Kidney (tissue), 14 donors: ENCODE data around the gene OGG1. TPM values are rescaled to one million over a fixed set of nuclear protein-coding genes. Genes with fewer than 3 reads are reported as not detected.

Experiments
- DNase-seq, 5 donors: peaks; one replicate each; pipeline ENCODE4 v3.0.0-alpha.2; 2013 to 2020
- FAIRE-seq: peaks from 2 replicates; lab custom pipeline; 2012; peaks lifted over from hg19 to GRCh38; lab: Jason Lieb, UNC
- H3K27ac ChIP-seq, 2 donors: one replicate each; pipeline ENCODE4 v1.7.0; 2013; ENCODE audit warnings: low read depth in 2 of 2, low read length in 2 of 2, inconsistent platforms in 1 of 2
- H3K27me3 ChIP-seq: one replicate; pipeline ENCODE4 v1.7.1; 2013; ENCODE audit warnings: low read length, inconsistent platforms; ENCODE audit not compliant: control insufficient read depth, insufficient read depth
- H3K36me3 ChIP-seq, 3 donors: one replicate each; pipeline versions ENCODE4 v1.7.0 to v1.7.1; 2013; ENCODE audit warnings: low read length in 3 of 3, control low read depth in 1 of 3, inconsistent platforms in 1 of 3; ENCODE audit not compliant: insufficient read depth in 3 of 3, control insufficient read depth in 2 of 3
- H3K4me1 ChIP-seq, 3 donors: one replicate each; pipeline versions ENCODE4 v1.7.0 to v1.7.1; 2013; ENCODE audit warnings: low read length in 3 of 3, inconsistent platforms in 1 of 3, low read depth in 1 of 3; ENCODE audit not compliant: control insufficient read depth in 2 of 3, insufficient read depth in 2 of 3
- H3K4me3 ChIP-seq, 3 donors: one replicate each; pipeline versions ENCODE4 v1.7.0 to v1.8.1; 2013; ENCODE audit warnings: low read length in 3 of 3, control low read depth in 1 of 3, inconsistent platforms in 1 of 3
- H3K9ac ChIP-seq, 3 donors: one replicate each; pipeline versions ENCODE4 v1.7.0 to v1.7.1; 2013; ENCODE audit warnings: low read length in 3 of 3, control low read depth in 1 of 3, inconsistent platforms in 1 of 3
- H3K9me3 ChIP-seq, 3 donors: one replicate each; pipeline versions ENCODE4 v1.7.0 to v1.7.1; 2013; ENCODE audit warnings: low read length in 3 of 3, control low read depth in 1 of 3, inconsistent platforms in 1 of 3; ENCODE audit not compliant: control insufficient read depth in 2 of 3, insufficient read depth in 1 of 3
- CTCF ChIP-seq: IDR thresholded peaks from 3 replicates; pipeline ENCODE4 v1.5.1; 2012; ENCODE audit warnings: mild to moderate bottlenecking, moderate library complexity, borderline replicate concordance; ENCODE audit not compliant: insufficient read depth; ENCODE audit errors: extremely low read depth
- intact Hi-C: fragments of 100-400 bp; cut with DNase I; formaldehyde crosslinking; loops from one replicate; pipeline ENCODE4 v1.11.1; 2022
- polyA plus RNA-seq: library from polyadenylated mRNA; stranded (reverse); fragments of 350-450 nt; fragmentation: Illumina TruSeq; extraction: RNeasy Lipid Tissue Mini Kit (QIAGEN cat#74804); gene quantifications from one replicate; pipeline ENCODE4 v1.2.3, GENCODE V29; 2014; ENCODE audit warnings: low read depth, low replicate concordance; ENCODE audit not compliant: insufficient read depth
- total RNA-seq: library from RNA; stranded (reverse); fragmentation: NEBNext Ultra II Directional; extraction: Animal tissue kit (Norgen Biotek cat#: 25700); gene quantifications from one replicate; pipeline ENCODE4 v1.2.1, GENCODE V29; 2021
- donor health status: control.
- donor health status: control.
- donor health status: control.
- donor health status: control.
- donor health status: control.
- donor health status: DM: yes; HTN: yes; CAD: no.
- donor health status: Normal renal cell carcinoma (clear cell type).

The OGG1 gene
- total and polyA plus RNA-seq, 2 donors from 2014 or later, result 31.1 to 51.6 TPM

DNA sequence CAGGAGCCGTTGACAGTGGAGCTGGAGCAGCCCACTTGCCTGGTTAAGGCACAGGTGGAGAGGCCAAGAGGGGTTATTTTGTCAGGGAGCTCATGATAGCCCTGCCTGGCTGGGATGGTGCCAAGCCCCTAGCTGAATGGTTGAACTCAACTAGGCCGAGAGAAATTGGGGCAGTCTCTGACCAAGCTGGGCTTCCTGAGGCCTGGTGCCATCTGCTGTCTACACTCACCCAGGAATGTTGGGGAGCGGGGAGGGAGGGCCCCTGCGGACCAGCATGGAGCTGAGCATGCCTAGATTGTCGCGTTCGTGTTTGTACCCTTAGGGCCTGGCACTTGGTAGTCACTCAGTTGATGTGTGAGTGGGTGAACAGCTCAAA lies 17.0 kb upstream of the OGG1 start:
- H3K4me1 ChIP-seq, result peaks cover 0 to 16% (median 9%) of the 10 kb centered on the region in 3 donors
- peaks cover 0 to 22% (median 17%) of the 10 kb centered on the region in 3 donors for H3K36me3 ChIP-seq
- H3K4me3 ChIP-seq, result peak overlapping the region; percentile 51 to 80 (median 77)
- intact Hi-C loops, result no loop called here
- H3K27me3 ChIP-seq, result no peaks in the 10 kb centered on the region
- TF ChIP-seq CTCF, result no peak
- H3K9me3 ChIP-seq, result no peaks in the 10 kb centered on the region
- no peak overlapping the region for H3K27ac ChIP-seq
- FAIRE-seq, result no peak
- peak overlapping the region; percentile 16 to 85 (median 37) for H3K9ac ChIP-seq
- DNase-seq, result peak in 1 of 5 donors; percentile 45

DNA sequence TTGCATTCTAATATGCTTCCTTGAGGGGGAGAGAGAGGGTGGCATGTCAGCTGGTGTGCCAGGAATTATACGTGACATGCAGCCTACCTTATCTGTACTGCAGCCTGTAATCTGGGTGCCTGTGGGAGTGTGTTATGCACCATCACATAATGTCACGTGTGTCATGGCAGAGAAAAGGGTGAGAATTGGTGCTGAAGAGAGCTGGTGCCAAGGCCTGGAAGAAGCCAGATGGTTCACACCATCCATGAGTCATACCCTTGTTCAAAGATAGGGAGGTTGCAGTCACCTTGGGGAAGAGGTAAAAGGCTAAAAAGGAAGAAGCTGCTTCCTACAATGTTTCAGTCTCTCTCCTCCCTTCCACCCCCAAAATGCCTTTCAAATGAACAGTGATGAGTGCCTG lies 12.9 kb upstream of the OGG1 start:
- intact Hi-C loops, result no loop called here
- Histone ChIP-seq H3K36me3 (peaks cover 8 to 63% (median 52%) of the 10 kb centered on the region in 3 donors), H3K9me3 (no peaks in the 10 kb centered on the region), H3K4me1 (peaks cover 0 to 13% (median 9%) of the 10 kb centered on the region in 3 donors), H3K4me3 (no peak overlapping the region), H3K9ac (no peak overlapping the region), H3K27ac (no peak overlapping the region), H3K27me3 (no peaks in the 10 kb centered on the region)
- no peak for TF ChIP-seq CTCF
- FAIRE-seq (no peak), DNase-seq (no peak)

DNA sequence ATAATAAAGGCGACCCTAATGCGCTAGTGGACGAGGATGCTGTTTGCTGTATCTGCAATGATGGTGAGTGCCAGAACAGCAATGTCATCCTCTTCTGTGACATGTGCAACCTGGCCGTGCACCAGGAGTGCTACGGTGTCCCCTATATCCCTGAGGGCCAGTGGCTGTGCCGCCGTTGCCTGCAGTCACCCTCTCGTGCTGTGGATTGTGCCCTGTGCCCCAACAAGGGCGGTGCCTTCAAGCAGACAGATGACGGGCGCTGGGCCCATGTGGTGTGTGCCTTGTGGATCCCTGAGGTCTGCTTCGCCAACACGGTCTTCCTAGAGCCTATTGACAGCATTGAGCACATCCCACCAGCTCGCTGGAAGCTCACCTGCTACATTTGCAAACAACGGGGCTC lies 10.6 kb upstream of the OGG1 start:
- intact Hi-C loops, result no loop called here
- Histone ChIP-seq H3K36me3 (peaks cover 8 to 84% (median 70%) of the 10 kb centered on the region in 3 donors), H3K27ac (no peak overlapping the region), H3K9ac (no peak overlapping the region), H3K4me1 (no peaks in the 10 kb centered on the region), H3K9me3 (no peaks in the 10 kb centered on the region), H3K27me3 (no peaks in the 10 kb centered on the region), H3K4me3 (no peak overlapping the region)
- DNase-seq (no peak), FAIRE-seq (no peak)
- no peak for TF ChIP-seq CTCF

- H3K36me3 ChIP-seq, result peaks cover 13 to 98% (median 78%) of the 10 kb centered on the region in 3 donors
- no peak for FAIRE-seq
- no peak for TF ChIP-seq CTCF
These were observed 7.2 kb upstream of the OGG1 start for GRCh38 chr3:9742560-9742959.

More at GRCh38 chr3:9742560-9742959, 7.2 kb upstream of the OGG1 start:
- no peak overlapping the region for H3K4me3 ChIP-seq
- H3K4me1 ChIP-seq, result no peaks in the 10 kb centered on the region
- intact Hi-C loops, result no loop called here
- DNase-seq, result no peak
- no peak overlapping the region for H3K27ac ChIP-seq
- no peaks in the 10 kb centered on the region for H3K27me3 ChIP-seq
- no peaks in the 10 kb centered on the region for H3K9me3 ChIP-seq
- no peak overlapping the region for H3K9ac ChIP-seq
